HG02642 (cell line): Measurements from ENCODE around the gene TFE3.

ENCODE experiments used
- ATAC-seq: cut with Tn5 transposase; IDR thresholded peaks from one replicate; pipeline ENCODE4 v1.9.1; 2021; ENCODE audit warnings: mild to moderate bottlenecking; ENCODE audit not compliant: unreplicated experiment, poor library complexity

Gene TFE3, protein sequence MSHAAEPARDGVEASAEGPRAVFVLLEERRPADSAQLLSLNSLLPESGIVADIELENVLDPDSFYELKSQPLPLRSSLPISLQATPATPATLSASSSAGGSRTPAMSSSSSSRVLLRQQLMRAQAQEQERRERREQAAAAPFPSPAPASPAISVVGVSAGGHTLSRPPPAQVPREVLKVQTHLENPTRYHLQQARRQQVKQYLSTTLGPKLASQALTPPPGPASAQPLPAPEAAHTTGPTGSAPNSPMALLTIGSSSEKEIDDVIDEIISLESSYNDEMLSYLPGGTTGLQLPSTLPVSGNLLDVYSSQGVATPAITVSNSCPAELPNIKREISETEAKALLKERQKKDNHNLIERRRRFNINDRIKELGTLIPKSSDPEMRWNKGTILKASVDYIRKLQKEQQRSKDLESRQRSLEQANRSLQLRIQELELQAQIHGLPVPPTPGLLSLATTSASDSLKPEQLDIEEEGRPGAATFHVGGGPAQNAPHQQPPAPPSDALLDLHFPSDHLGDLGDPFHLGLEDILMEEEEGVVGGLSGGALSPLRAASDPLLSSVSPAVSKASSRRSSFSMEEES

DNA sequence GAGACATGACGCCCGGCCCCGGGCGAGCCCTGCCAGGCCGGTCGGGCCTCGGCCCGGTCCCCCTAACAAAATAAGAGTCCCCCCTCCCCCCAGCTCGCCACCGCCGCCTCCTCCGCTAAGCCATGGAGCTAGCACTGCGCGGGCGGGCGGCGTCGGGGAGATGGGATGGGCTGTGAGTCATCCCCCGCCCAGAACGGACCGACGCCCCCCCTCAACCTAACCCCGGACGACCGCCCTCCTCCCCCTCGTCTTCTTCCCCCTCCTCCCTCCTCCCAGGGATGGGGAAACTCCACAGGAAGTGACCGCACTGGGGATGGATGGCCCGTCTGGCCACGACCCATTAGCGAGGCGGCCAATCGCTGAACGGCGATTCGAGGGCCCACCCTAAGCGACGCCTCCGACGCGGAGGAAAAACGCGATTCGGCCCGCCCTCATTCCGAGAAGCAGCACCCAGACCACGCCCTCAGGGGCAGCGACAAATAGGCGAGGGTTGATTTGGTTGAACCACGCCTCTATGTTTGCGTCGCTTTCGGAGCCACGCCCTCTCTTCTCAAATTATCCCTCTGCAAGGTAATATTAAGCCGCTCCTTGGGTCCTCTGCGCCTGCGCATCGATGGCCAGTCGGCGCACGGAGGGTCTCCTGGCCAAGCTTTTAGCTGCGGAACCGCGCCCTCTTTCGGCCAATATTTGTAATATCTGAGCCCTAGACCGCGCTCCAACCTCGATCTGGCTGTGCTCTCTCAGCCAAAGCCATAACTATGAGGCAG, at the start of gene TFE3:
Gene TFE3 (minus strand): TSS at position 138 of the 767 bp plus-strand sequence. CDS start 131 bp downstream, at position 7.
- ATAC-seq, result peak; percentile 93

DNA sequence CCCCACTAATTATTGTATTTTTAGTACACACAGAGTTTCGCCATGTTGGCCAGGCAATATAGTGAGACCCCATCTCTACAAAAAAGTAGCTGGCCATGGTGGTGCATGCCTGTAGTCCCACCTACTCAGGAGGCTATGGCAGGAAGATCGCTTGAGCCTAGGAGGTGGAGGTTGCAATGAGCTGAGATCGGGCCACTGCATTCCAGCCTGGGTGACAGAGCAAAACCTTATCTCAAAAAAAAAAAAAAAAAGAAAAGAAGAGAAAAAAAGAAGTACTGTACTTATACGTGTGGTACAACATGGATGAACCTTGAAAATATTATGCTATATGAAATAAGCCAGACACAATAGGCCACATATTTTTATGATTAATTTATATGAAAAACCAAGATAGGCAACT, 46.4 kb upstream of the TFE3 start:
- ATAC-seq, result no peak

DNA sequence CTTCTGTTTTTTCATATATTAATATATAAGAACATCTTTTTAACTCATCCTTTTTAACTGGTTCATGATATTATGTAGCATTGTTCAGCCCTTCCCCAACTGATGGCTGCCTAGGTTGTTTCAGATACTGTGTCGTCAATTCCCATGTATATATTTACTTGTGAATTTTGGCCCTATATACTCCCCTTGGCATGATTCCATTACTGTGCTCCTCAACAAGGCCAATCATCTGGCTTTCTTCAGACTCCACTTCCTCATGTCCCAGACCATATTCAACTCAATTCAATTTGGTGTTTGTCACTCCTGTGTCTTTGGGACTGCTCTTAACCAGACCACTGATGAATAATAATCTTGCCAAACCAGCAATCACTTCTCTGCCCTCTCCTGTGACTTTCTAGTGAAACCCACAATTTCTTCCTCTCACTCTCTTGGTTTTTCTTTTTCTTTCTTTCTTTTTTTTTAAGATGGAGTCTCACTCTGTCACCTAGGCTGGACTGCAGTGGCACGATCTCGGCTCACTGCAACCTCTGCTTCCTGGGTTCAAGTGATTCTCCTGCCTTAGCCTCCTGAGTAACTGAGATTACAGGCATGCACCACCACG, 39.2 kb upstream of the TFE3 start:
- no peak for ATAC-seq

DNA sequence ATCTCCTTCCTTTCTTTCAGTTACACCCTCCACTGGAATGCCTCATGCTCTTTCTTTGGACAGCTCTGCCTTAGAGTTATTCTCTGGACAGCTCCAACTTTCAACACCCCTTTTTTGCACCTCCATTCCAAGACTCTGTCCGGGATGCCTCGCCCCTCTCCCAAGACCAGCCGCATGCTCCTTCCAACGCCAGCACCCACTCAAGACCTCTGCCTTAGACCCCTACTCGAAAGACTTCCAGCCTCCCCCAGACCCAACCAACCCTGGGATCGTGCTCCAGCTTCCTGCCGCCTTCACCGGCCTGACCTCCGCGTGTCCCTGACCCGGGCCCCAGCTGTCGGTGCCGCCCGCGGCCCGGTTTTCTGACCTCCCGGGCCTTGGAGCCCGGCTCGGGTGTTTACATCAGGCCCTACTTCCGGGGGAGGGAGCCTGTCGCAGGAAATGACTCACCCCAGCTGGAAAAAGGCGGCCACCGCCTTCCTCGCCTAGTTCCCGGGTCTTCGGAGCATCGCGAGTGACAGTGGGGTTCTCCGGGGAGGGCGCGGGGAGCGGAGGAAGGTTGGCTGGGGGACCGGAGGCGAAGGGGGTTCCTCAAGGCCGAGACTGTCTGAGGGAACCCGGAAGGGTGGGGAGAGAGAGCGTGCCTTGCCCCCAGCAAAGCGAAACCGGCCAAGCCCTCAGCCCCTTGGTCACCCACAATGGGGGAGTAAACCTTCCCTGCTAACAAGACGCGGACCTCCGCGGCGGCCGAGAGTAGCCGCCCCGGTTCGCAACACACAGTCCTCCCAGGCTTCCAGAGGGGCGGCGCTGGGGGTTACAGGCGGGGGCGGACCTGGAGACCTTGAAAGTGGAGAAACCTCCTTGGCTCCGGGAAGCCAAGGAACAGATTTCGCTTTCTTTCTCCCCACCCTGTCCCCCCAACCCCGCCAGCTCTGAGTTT, 36.6 kb upstream of the TFE3 start, which contains the start of gene WDR45:
Gene WDR45 (minus strand): TSS at position 399 of the 940 bp plus-strand sequence. CDS start 1,792 bp downstream, outside the sequence.
- ATAC-seq, result peak; percentile 84

DNA sequence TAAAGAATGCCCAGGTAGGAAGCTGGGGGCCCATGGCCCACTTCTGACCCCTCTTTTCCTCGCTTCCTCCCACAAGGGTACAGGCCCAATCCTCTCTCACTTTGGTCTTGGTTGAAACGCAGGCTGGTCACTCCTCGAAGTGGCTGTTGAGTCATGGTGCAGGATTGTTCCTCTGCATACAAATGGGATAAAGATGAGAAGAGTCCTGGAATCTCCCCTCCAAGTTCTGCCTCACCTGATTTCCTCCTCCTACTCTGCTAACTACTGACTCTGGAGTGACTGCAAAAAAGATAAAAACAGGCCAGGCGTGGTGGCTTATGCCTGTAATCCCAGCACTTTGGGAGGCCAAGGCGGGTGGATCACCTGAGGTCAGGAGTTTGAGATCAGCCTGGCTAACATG, 34.8 kb upstream of the TFE3 start:
- no peak for ATAC-seq

DNA sequence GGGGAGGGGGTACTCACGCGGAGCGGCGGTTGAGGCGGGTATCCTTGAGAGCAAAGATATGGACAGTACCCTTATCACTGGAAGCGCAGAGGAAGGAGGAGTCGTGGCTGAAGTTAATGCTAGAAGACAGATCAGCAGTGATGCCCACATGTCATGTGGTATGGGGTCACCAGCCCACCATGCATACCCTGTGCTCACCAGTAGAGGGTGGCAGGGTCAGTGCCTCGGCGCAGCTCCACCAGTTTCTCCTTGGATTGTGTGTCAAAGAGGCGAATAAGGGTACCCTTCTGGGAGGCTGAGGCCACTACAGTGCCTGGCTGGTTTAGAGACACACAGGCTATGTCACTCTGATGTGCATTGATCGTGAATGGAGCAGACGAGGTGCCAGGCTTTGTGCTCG, 32.2 kb upstream of the TFE3 start:
- ATAC-seq, result no peak

DNA sequence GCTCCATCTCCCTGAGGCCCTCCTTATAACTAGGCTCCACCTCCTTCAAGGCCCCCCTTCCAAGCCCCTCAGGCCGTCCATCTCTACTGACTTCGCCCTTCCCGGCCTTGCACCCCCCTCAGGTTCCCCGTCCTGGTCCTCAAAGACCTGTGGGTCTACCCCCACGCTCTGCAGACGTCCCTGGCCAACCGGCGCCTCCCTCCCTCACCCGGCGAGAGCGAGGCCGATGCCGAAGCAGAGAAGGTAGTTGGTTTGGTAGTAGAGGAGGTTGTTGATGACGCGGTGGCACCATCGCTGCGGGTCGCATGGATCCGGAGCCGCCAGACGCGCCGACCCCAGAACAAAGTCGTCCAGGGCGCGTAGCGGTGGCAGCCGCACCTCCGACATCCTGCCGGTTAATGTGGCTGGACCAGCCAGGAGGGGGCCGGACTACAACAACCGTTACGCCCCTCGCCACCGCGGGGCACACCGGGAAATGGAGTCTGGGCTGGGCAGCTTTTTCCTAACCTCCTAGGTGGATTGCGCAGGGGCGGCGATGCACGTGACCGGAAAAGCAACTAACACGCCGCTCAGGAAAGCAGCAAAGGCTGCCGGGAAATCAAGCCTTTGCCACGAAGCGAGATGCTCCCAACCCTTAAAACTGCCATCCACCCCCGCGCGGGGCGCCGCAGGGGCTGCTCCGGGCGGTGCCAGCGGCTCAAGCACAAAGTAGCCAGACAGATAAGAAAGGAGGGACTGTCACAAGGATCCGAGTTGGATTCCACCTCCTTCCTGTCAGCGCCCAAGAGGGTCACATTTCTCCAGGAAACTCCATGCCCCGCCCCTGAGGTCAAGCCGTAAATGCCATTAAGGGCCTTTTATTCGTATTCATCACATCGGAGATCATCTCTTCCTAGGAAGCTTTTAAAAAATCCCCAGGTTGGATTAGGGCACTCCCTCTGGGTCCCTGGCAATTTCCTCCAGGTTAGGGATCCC, 30.7 kb upstream of the TFE3 start, which contains the start of gene PRAF2:
Gene PRAF2 (minus strand): TSS at position 402 of the 975 bp plus-strand sequence. CDS start 15 bp downstream, at position 387.
- ATAC-seq, result peak; percentile 87

DNA sequence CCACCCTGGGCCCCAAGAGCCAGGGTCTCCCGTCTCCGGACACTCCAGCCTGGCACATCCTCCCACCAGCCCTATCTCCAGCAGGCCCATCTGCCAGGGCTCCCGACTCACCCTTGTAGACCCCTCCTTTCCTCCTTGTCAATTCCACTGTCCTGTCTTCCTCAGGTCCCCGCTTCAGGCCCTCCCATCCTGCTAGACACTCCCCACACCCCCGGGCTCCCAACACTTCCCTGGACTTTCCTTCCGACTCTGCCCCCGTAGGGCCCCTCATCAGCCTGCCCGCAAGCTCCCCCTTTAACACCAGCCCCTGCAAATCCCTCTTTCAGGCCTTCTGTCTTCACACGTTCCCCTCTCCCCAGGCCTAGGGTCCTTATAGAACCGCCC, 29.5 kb upstream of the TFE3 start:
- no peak for ATAC-seq

DNA sequence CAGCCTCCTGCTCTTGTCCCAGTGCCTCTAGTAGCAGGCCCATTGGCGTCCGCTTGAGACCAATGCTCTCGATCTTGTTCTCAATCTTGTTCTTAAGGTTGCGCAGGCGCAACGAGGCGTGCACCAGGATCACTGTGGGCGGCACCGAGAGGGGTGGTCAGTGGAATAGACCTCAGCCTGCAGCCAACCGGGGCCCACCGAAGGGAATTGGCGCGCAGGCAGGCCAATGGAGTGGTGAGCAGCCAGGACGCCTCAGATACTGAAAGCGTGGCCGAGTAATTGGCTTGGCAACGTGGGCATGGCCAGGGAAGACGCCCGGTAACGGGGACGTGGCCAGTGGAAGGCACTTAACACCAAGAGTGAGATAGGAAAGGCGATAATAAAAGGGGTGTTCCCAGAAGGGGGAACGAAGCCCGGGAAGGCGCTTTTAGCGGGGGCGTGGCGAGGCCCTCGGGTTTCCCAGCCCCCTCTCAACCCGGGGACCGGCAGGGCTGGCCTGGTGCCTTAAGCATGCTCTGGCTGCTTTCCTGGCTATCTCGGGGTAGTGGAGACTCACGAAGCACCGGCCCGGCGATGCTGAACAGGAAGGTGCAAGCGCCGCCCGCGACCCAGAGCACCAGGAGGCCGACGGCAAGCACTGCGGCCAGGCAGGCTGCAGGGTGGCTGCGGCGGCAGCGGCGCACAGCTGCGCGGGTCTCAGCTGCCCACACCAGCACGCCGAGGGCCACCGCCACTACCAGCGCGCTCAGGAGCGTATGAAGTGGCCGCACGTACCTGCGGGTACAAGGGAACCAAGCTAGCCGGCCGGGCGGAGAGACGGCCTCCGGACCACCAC, 28.9 kb upstream of the TFE3 start:
- ATAC-seq, result no peak

DNA sequence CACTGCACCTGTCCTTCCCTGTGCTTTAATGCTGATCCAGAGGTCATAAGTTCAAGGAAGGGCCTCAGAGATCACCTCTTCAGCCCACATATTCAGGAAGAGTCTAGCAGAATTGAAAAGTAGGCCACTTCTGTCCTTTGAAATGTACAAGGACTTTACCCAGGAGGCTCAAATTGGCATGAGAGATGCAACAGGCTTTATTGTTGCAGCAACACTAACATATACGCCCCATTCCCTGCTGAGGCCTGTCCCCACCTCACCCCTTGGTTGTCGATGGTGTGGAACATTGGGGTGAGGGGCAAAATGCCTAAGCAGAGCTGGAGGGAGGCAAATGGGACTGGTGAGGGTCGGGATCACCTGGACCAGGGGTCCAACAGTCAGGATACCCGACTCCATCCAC, 27.8 kb upstream of the TFE3 start:
- ATAC-seq, result no peak

DNA sequence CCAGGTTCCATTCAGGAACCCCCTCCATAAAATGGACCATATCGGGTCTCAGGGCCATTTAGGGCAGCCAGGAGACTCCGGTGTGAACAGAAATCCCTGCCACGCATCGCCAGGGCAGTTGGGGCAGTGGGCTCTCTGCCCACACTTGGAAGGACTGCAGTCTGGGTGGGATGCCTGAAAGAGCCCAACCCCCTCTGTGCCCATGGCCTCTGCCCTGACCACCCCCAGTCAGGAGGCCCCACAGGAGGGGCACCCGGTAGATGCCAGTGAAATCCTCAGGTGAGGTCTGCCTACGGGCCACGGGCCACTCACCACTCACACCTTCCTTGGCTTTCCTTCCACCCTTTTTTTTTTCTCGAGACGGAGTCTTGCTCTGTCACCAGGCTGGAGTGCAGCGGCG, 25.9 kb upstream of the TFE3 start:
- no peak for ATAC-seq

DNA sequence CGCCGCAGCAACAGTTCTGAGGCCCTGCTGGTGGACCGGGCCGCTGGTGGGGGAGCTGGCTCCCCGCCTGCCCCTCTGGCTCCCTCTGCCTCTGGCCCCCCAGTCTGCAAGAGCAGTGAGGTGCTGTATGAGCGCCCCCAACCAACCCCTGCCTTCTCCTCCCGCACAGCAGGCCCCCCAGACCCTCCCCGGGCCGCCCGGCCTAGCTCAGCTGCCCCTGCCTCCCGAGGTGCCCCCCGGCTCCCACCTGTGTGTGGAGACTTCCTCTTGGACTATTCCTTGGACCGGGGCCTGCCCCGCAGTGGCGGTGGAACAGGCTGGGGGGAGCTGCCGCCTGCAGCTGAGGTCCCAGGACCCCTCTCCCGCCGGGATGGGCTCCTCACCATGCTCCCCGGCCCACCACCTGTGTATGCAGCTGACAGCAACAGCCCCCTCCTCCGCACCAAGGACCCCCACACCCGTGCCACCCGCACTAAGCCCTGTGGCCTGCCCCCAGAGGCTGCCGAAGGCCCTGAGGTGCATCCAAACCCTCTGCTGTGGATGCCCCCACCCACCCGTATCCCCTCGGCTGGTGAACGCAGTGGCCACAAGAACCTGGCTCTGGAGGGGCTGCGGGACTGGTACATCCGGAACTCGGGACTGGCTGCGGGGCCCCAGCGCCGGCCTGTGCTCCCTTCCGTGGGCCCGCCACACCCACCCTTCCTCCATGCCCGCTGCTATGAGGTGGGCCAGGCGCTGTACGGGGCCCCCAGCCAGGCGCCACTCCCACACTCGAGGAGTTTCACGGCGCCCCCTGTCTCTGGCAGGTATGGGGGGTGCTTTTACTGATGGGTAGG, 24.3 kb upstream of the TFE3 start:
- ATAC-seq, result no peak

DNA sequence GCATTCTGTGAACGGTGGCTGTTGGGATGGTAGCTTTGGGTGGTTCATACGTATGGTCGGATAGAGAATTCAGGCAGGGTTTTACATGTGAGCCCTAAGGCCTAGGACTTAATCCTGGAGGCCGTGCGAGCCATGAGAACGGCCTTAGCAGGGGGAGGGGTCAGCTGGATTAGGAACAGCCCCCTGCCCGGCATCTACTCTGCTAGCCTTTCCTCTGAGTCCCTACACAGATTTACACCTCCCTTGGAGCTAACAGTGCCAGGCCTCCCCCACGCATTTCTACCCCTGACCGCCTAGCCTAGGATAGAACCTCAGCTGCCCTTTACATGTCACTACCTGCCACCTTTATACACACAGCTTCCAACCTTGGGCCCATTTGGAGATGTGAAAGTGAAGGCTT, 23.5 kb upstream of the TFE3 start:
- no peak for ATAC-seq

DNA sequence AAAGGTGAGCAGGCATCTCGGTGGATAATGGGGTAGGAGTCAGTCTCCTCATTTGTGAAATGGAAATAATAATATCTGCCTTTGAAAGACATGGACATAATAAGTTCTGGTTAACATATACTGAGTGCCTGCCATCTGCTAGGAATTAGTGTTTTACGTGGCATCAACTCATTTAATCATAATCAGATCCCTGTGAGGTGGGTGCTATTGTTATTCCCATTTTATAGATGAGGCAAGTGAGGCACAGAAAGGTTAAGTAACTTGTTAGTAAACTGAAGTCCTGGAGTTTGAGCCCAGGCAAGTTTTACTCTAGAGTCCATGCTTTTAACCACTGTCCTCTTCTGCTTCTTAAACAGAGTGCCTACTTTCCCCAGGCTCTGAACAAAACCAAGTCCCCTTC, 23.1 kb upstream of the TFE3 start:
- ATAC-seq, result no peak

DNA sequence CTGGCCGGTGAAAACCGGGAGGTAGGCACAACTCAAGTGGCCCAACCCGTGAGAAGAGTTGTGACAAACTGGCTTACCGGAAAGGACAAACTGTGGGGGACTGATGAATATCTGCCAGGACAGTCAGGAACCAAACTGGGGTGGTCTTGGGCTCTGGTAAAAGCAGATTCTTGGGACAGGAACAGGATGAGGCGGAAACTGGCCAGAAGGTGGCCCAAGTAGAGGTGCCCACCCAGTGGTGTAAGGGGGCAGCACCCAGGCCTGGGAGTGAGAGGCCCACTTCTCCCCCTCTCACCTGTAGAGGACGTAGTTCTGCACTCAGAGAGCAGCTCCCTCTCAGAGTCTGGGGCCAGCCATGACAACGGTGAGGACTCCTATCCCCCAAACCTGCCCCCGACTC, 21.6 kb upstream of the TFE3 start:
- ATAC-seq, result no peak

DNA sequence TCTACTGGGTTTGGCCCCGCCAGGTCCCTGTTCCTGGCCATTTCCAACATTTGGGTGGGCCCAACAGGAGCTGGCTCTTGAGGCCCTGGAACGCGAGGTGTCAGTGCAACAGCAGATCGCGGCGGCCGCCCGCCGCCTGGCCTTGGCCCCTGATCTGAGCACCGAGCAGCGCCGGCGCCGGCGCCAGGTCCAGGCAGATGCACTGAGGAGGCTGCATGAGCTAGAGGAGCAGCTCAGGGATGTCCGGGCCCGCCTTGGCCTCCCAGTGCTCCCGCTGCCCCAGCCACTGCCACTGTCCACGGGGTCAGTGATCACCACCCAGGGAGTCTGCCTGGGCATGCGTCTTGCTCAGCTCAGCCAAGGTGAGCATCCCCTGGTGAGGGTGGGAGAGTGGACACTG, 21.1 kb upstream of the TFE3 start:
- no peak for ATAC-seq

DNA sequence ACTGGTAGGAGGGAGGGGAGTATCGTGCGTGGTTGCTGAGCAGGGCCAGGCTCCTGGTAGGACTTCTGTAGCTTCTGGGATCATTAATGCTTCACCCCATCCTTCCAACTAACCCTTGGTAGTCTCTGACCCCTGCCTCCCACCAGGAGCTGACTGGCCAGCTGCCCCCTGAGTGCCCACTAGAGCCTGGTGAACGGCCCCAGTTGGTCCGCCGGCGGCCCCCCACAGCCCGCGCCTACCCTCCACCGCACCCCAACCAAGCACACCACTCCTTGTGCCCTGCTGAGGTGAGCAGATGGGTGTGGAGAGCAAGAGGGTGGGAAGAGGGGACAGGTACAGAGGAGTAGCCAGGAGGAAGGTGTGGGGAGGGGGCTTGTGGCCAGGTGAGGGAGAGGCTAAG, 20.6 kb upstream of the TFE3 start:
- ATAC-seq, result no peak
